ENCODE measurements around the gene ICOS. TPM values are rescaled to one million over a fixed set of nuclear protein-coding genes. Genes with fewer than 3 reads are reported as not detected.

ICOS gene
- total RNA-seq, 4 donors from 2014 or later: 0.14 to 0.59 (median 0.26) TPM; not detected in 1

GRCh38 chr2:203948733-203949132, 12.2 kb downstream of the ICOS start:
- no peak overlapping the region for H3K27ac ChIP-seq
- no peaks in the 10 kb centered on the region for H3K4me1 ChIP-seq
- intact Hi-C loops (cut with DNase I; ENCODE audit: low total_unique reads): no loop called here
- no peak for TF ChIP-seq CTCF (IDR thresholded peaks at IDR 0.05)
- no peak for TF ChIP-seq POLR2A (IDR thresholded peaks at IDR 0.05)
- DNase-seq: no peak
- H3K27me3 ChIP-seq: no peaks in the 10 kb centered on the region
- H3K9me3 ChIP-seq: no peaks in the 10 kb centered on the region
- H3K4me3 ChIP-seq: no peak overlapping the region
- H3K36me3 ChIP-seq: no peaks in the 10 kb centered on the region

GRCh38 chr2:203949228-203949627, 12.7 kb downstream of the ICOS start:
- no peak for DNase-seq
- no peaks in the 10 kb centered on the region for H3K4me1 ChIP-seq
- H3K27me3 ChIP-seq: no peaks in the 10 kb centered on the region
- H3K4me3 ChIP-seq: no peak overlapping the region
- no peaks in the 10 kb centered on the region for H3K9me3 ChIP-seq
- TF ChIP-seq CTCF (IDR thresholded peaks at IDR 0.05) (no peak), POLR2A (IDR thresholded peaks at IDR 0.05) (no peak)
- intact Hi-C loops (cut with DNase I; ENCODE audit: low total_unique reads): no loop called here
- H3K36me3 ChIP-seq: no peaks in the 10 kb centered on the region
- H3K27ac ChIP-seq: no peak overlapping the region

GRCh38 chr2:203951366-203951902, 14.9 kb downstream of the ICOS start:
- TF ChIP-seq POLR2A (IDR thresholded peaks at IDR 0.05) (no peak), CTCF (IDR thresholded peaks at IDR 0.05) (no peak)
- DNase-seq: no peak
- no peak overlapping the region for H3K4me3 ChIP-seq
- H3K36me3 ChIP-seq: no peaks in the 10 kb centered on the region
- intact Hi-C loops (cut with DNase I; ENCODE audit: low total_unique reads): no loop called here
- H3K27ac ChIP-seq: no peak overlapping the region
- no peaks in the 10 kb centered on the region for H3K27me3 ChIP-seq
- H3K4me1 ChIP-seq: no peaks in the 10 kb centered on the region
- no peaks in the 10 kb centered on the region for H3K9me3 ChIP-seq

- no peaks in the 10 kb centered on the region for H3K27me3 ChIP-seq
- H3K36me3 ChIP-seq: no peaks in the 10 kb centered on the region
- H3K27ac ChIP-seq: no peak overlapping the region
- TF ChIP-seq CTCF (IDR thresholded peaks at IDR 0.05) (no peak), POLR2A (IDR thresholded peaks at IDR 0.05) (no peak)
- intact Hi-C loops (cut with DNase I; ENCODE audit: low total_unique reads): no loop called here
- H3K4me3 ChIP-seq: no peak overlapping the region
- H3K9me3 ChIP-seq: no peaks in the 10 kb centered on the region
- no peaks in the 10 kb centered on the region for H3K4me1 ChIP-seq
- DNase-seq: no peak
Measured at GRCh38 chr2:203959265-203959664, 22.7 kb downstream of the ICOS start.

- intact Hi-C loops (cut with DNase I; ENCODE audit: low total_unique reads): no loop called here
- Histone ChIP-seq H3K27me3 (no peaks in the 10 kb centered on the region), H3K36me3 (no peaks in the 10 kb centered on the region), H3K4me1 (no peaks in the 10 kb centered on the region), H3K4me3 (no peak overlapping the region), H3K27ac (no peak overlapping the region), H3K9me3 (no peaks in the 10 kb centered on the region)
- DNase-seq: no peak
- TF ChIP-seq CTCF (IDR thresholded peaks at IDR 0.05): no peak
- TF ChIP-seq POLR2A (IDR thresholded peaks at IDR 0.05): no peak
Measured at GRCh38 chr2:203959672-203960071, 23.1 kb downstream of the ICOS start.

All from uterus (tissue), 4 donors.